ENCODE measurements around the gene HK3.

HK3 gene, protein sequence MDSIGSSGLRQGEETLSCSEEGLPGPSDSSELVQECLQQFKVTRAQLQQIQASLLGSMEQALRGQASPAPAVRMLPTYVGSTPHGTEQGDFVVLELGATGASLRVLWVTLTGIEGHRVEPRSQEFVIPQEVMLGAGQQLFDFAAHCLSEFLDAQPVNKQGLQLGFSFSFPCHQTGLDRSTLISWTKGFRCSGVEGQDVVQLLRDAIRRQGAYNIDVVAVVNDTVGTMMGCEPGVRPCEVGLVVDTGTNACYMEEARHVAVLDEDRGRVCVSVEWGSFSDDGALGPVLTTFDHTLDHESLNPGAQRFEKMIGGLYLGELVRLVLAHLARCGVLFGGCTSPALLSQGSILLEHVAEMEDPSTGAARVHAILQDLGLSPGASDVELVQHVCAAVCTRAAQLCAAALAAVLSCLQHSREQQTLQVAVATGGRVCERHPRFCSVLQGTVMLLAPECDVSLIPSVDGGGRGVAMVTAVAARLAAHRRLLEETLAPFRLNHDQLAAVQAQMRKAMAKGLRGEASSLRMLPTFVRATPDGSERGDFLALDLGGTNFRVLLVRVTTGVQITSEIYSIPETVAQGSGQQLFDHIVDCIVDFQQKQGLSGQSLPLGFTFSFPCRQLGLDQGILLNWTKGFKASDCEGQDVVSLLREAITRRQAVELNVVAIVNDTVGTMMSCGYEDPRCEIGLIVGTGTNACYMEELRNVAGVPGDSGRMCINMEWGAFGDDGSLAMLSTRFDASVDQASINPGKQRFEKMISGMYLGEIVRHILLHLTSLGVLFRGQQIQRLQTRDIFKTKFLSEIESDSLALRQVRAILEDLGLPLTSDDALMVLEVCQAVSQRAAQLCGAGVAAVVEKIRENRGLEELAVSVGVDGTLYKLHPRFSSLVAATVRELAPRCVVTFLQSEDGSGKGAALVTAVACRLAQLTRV

DNA sequence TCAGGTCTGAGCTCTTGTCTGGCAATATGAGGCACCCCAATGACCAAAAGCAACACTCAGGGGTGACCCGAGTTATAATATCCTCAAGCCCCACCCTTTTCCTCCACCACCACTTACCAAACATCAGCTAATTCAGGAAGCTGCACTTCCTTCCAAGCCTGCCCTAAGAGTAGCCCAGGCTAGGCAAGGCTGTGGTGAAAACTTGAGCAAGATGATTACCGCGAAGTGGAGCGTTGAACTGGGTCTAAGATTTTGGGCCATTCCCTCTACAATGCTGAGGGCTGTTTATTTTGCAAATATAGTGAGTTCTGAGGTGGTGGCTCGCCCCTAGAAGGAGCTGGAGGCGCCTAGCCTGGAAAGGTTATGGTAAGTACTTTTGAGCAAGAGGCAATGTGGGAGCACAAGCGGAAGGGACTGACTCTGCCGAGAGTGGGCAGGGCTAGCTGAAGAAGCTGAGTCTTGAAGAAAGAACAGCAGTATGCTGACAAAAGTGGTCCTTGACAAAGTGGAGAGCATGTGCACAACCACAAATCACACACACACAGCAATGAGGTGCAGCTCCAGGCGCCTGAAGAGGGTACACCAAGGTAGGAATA lies at the start of gene HK3:
Gene HK3 (minus strand): TSS at position 51 of the 596 bp plus-strand sequence. CDS start 3,187 bp downstream, outside the sequence.
- DNase-seq: no peak

DNA sequence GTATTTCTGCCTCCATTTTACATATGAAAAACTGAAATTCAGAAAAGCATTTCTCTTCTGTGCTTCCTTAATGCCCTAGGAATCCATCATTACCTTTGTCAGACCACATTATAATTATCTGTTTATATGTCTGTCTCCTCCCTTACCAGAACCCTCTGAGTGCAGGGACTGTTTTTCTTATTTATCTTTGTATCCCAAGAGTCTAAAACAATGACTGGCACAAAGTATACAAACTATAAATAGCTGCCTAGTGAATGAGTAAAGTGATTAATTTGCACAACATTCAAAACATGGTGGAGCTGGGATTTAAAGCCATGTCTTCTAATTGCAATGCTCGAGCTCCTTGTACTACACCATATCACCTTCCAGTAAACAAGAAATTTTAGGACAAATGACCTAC lies 49.3 kb upstream of the HK3 start:
- no peak for DNase-seq

DNA sequence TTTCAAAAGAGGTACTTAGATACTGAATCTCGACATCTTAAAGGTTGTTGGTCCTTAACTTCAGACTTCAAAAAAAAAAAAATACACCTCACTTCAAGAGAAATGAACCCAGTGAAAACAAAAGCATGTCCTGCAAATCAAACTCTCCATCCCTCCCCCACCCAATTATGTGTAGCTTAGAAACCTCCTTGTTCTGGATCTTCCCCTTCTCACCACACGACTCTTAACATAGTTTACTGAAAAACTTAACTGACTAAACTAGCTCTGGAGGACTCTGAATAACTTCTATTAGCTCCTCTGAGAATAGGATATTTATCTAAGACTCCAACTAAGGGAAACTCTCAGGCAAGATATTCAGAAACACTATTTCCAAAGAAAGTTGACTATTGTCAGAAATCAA lies 48.7 kb upstream of the HK3 start:
- DNase-seq: no peak

DNA sequence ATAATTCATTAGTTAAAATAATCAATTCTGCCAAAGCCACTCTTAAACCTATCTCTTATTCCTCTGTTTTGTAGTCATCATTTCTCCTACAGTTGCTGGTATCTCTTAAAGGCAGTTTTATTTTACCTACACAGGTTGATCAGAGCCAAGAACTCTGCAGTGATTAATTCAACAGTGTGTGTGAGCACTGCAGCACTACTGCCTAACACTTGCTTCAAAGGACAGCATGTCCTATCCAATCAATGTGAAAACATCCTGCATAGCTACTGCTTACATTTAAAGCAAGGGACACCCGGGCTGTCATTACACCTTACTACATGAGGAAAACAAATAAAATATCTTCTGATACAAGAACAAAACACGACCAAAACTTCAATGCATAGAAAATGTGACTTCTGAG lies 45.1 kb upstream of the HK3 start:
- no peak for DNase-seq

DNA sequence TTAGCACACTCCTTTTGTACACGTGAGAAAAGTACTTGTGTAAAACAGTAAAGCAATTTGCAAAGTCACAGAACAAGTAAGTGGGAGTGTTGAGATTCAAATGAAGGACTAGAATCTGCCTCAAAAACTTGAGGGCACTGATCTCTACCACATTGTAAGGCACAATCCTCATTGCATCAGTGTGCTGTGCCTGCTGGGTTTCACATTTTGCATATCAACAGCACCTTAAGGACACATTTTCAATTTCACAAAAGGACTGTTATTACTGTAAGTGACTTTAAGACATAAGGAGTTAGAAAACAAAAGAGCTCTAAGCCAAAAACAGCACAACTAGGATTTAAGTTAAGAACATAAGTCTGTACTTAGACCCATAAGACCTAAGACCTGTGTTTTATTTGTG lies 44.7 kb upstream of the HK3 start:
- DNase-seq: no peak

DNA sequence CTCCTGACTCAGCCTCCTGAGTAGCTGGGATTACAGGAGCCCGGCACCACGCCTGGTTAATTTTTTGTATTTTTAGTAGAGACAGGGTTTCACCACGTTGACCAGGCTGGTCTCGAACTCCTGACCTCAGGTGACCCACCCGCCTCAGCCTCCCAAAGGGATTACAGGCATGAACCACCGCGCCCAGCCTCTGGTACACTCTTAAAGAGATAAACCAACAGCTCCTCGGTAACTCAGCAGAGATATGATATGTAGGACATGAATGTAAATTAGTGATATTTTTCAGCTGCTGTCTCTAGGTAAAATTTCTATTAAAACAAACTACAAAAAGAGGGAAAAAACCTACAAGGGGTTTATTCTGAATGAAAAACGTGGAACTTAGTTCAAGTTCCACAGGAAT lies 42.8 kb upstream of the HK3 start:
- DNase-seq: no peak

DNA sequence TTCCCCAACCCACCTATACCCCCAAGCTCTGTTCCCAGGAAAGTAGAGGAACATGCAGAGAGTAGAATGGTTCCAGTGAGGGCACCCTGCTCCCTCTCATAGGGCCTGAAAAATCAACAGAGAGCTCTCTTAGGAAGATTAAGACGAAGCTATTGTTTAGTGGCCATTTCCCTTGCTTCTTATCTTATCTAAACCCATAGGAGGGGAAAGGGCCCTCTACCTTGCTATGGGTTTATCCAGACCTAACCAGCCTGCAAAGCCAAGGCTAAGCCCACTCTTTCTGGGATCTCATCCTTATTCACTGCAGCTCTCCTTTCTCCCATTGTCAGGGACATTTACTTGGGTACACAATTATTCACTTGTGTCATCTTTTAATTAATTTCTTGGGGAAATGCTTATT lies 39.3 kb upstream of the HK3 start:
- no peak for DNase-seq

DNA sequence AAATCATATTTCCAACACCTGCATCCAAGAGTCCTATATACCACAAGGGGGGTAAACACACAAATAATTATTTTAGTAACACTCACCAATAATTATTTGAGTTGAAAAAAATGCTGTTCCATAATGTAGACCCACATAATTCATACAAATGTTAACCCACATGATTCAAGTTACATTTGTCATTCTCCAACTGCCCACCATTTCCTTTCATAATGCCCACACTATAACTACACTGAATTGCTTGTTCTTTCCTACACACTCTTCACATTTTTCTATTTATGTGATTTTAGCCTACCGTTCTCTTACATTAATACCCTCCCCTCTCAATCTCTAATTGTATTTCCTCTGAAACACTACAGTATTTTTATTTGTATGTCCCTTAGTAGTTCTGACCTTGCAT lies 35.9 kb upstream of the HK3 start:
- no peak for DNase-seq

DNA sequence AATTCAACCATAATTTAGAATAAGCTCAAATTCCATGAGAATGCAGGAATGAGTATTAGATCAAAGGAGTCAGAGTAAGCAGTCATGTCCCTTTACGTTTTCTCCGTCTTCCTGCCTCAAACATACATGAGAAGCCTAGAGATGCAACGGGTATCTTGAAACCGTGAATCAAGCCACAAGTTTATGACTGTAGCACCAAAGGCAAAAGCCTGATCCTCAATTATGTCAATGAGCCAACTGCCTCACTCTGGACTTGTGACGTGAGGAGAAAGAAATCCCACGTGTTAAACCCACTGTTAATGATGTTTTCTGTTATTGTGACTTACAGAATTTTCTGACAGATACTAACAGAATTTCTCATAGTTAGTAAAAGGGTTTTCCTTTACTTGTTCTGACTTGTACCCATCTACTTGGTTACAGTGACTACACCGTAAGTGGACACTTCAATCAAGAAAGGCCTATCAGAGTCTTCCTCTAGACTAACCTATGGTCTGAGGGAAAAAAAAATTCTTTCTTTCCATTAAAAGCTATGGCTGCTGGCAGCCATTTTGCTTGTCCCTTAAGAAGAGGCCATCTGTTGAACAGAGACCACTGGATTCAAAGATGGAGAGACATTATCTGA lies 35.3 kb upstream of the HK3 start:
- DNase-seq: no peak

DNA sequence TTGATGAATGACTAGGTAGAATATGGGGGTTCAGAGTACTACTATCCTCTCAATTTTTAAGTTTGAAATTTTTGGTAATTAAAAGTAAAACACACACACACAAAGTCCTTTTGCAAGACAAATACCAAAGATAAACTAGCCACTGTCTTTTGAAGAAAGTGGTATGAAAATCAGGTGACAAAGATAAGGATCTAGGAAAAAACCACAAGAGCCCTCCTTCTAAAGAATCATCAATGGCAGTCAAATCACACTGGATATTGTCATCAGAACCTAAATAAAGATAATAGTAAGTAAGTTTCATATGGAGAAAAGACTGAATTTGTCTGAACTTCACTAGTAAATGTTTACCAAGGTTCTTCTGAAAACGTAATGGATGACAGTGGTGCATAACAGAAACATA lies 30.5 kb upstream of the HK3 start:
- DNase-seq: no peak

DNA sequence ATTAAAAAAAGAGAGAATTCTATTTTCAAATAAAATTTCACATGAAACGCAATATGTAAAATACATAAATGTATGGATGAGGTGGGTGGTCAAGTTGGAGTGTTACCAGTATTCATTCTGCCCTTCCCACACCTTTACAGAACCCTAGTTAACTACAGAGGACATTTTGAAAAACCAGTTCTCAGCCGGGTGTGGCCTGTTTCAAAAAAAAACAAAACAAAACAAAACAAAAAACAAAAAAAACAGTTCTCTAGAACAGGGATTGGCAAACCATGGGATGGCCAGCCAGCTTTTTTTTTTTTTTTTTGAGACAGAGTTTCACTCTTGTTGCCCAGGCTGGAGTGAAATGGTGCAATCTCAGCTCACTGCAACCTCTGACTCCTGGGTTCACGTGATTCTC lies 28.4 kb upstream of the HK3 start:
- DNase-seq: no peak

DNA sequence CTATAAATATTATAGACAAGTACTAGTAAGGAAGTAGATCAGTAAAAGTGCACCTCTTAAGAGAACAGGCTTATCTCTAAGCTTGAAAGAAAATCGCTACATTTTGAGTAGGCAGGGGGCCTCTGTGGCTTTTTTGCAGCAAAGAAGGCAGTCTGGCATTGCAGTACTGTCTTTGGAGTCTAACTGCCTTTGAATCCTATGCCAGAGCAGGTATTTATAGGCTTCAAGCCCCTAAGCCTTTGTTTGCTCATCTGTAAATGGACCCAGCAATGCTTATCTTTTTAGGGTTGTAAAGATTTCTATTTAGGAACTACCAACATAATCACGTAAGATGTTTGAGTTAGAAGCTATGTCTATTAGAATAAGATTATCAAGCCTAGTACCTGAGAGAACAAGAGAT lies 23.7 kb upstream of the HK3 start:
- DNase-seq: no peak

DNA sequence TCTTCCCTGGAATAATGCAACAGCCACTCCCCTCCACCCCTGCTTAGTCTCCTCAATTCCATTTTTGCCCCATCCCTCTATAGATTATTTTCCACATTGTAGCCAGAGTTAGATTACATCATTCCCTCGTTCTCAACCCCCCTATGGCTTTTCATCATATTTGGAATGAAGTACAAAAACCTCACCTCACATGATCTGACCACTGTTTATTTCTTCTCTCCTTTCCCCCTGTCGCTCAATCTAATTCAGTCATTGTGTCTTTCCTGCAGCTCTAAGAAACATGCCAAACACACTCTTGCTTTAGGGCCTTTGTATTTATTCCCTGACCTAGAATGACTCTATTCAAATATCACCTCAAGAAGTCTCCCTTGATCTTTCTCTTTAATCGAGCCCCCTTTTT lies 22.6 kb upstream of the HK3 start:
- no peak for DNase-seq

DNA sequence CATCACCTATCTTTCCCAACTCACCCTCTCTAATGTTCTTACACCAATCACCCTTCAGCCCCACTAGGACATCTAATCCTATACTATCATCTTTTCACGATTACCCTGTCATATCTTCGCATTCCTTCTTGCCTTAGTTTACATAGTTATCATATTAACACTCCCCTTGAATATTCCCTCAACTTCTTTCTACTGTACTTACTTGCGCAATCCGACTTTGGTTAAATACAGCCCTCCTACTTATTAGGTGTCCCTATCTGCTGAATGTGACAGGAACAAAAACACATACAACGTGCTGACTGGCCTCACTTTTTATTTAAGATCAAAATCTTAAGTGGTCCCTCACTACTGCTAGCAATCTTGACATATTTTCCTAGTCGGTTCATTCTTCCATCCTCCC lies 19.5 kb upstream of the HK3 start:
- DNase-seq: no peak

DNA sequence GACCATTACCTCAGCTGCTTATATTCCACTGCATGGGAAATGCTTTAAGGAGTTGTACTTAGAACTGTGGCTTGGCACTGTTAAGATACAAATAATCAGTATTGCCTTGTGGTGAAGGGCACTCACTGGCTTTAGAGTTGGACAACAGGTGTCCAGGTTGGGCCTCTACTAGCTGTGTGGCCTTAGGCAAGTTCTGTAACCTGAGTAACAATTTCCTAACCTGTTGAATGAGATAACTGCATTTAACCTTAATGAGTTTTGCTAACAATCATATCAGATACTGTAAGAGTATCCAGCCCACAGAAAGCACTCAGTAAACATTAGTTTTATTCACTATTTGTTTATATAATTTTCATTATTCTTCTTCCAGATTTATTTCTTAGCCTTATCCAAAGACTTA lies 17.2 kb upstream of the HK3 start:
- DNase-seq: no peak

DNA sequence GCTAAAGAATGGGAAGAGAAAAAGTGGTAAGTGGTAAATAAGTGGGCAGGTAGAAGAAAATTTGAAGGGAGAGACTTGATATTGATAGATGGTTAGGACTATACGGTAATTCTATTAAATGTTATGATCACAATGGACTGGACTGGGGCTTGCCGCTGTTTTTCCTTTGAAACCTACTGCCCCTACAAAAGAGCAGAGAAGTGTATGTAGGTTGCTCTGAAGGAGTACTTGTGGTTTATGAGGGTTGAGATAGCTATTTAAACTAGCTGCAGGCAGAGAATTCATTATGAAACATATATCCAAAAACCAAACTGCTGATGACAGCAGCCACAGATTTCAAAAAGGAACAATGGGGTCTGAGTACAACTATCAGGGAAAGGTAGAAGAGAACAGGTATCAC lies 16.8 kb upstream of the HK3 start:
- no peak for DNase-seq

DNA sequence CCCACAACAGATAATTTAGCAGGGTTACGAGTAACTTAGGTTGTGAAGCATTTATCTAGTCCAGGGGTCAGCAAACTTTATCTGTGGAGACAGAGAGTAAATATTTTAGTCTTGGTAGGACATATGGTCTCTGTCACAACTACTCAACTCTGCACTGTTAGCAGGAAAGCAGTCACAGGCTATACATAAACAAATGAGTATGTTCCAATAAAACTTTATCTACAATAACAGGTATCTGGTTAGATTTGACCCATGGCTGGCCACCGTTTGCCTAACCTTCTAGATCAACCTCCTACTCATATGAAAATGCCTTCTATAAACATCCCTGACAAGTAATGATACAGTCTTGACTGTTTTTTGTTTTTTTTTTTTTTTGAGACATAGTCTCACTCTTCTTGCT lies 13.0 kb upstream of the HK3 start:
- DNase-seq: no peak

DNA sequence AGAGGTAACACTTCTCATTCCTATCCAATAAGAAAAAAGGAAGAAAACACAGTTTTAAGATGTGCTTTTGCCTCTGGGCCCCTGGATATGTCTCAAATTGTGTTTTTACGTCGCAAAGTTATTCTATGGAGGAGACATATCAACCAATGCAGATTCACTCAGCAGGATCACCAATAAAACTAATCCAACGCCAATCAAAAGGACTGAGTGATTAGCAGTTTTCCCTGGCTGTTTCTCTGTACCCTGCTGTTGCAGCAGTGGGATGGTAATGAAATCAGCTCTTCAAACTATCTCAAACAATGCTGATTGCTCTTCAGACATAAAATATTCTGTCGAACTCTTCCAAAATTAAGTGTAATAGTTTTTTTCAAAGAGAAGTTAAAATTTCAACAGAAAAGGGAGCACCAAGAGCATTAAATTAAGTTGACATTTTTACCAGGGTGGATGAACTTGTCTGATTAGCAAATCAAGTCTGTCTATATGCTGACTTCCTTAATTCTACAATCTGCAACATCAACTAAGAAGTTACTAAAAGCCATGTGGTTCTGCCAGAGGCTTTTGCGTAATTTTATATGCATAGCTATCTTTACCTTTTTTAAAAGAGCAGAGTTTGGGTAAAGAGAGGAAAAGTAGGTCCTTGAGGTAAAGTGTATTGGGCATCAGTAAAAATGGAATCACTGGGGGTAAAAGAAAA lies 9.7 kb upstream of the HK3 start:
- DNase-seq: no peak

DNA sequence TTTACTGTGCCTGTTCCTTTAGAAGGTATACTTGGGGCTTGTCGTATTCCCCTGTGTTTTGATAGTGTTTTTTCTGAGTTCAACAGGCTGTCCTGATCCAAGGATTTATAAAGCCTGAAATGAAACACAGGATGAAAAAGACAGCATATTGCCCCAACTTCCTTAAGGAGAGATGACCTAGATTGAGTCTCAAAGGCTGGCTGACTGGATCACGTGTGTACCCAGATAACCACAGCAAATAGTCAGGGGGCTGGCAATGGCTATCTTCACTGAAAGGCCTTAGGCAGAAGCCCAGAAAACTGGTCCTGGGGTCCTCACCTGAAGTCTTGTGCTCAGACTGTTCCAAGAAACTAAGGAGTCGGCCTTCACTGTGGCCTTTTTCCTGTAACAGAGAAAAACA lies 7.7 kb upstream of the HK3 start:
- no peak for DNase-seq

DNA sequence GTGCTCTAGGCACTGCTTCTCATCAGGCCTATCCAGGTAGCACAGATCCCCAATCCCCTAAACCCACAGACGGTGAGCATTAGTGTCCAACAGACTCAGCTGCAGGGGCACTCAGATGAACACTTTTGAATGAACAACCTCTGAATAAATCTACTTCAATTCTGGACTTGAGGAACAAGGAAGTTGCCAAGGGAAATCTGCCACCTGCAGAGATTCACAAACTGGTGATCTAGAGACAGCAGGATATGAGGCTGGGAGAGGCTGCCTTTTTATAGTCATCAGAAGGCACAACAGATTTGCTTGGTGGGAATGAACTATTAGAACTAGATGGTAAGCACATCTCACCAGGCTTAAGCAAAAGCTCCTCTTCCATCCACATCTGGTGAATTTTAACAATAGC lies 7.0 kb upstream of the HK3 start:
- DNase-seq: no peak

DNA sequence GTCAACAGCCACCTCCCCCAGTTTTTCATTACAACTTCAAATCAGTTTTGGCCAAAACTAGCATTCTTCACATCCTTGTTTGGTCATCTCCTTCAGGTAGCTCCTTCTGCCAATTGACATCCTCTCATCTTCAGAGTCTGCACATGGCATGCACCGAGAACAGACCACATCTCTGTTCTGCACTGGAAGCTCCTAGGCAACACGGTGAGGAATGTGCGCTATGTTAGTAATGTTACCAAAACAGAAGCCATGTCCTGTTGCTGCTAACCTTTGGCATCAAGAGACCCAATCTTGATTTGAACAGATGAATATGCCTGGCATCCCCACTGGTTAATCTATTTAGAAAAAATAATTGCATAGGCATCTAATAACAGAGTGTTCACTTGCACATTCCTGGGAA lies 5.1 kb upstream of the HK3 start:
- DNase-seq: no peak

DNA sequence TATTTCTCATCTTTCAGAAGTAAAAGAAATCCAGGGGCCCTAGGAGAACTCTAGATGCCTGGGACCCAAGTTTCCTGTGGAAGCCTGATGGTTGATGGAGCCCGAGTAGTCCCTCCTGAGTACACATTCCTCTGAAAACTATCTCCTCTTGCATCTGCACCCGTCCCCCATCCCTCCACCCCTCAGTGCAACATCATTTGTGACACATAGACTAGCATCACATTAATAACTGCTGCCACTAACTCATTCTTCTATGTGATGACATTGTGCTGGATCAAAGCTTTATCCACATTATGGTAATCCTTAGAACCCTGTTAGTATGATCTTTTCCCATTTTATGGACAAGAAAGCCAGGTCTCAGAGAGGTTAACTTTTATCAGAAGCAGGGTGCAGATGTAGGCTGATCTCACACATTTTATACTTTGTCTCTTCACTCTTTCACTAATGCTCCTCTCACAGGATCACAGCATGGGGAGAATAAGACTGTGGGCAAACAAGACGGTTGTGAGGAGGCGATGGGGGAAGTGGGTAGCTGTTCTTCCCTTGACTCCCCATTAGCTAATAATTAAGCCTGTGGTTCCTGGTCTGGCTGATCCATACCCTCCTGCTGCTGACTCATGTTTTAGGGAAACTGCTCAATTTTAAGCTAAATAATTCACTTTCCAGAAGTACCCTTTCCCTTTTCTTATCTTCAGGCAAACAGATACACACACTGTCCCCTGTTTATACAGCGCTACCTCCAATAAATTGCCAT lies 3.9 kb upstream of the HK3 start:
- DNase-seq: no peak
